D341Med (cell line): ENCODE measurements around the gene ARGFX.
"Not testable (repeated sequence)": the region's sequence is repeated elsewhere in the genome, so short reads cannot be mapped to it uniquely, and the experiment has no call there.

Experiments
- DNase-seq: peaks from one replicate; pipeline ENCODE4 v3.0.0; 2012; ENCODE audit warnings: low spot score

The ARGFX gene

DNA sequence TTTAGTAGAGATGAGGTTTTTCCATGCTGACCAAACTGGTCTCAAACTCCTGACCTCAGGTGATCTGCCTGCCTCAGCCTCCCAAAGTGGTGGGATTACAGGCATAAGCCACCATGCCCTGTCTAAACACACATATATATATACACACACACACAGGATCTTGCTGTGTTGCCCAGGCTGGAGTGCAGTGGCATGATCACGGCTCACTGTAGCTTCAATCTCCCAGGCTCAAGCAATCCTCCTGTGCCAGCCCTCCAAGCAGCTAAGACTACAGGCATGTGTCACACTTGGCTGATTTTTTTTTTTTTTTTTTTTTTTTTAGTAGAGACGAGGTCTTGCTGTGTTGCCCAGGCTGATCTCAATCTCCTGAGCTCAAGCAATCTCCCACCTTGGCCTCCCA lies 32.2 kb downstream of the ARGFX start:
- DNase-seq = not testable (repeated sequence)

DNA sequence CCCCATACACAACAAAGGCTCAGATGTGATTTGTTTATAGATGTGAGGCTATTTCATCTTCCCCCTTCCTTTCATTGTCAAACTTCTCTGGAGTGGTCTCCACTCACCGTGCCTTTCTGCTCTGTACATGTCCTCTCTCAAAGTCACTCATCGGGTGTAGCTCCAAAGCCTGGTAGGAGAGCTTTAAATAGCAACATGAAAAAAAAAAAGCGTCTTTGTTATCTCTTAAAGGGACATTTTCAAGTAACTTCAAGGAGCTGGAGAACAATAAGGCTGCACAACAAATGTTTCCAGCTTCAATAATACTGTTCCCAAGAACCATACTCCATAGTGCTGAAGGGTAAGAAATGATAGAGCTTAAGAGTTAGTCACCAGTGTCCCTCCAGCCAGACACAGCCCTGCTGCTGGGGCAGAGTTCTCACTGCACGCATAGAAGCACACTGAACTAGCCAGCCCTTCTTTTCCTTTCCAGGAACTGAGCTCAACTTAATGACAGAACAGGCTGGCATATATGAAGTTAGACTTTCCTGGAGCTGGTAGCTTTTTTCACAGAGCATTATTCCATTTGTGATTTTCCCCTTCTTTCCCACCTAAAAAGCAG lies 33.6 kb downstream of the ARGFX start:
- DNase-seq = no peak

DNA sequence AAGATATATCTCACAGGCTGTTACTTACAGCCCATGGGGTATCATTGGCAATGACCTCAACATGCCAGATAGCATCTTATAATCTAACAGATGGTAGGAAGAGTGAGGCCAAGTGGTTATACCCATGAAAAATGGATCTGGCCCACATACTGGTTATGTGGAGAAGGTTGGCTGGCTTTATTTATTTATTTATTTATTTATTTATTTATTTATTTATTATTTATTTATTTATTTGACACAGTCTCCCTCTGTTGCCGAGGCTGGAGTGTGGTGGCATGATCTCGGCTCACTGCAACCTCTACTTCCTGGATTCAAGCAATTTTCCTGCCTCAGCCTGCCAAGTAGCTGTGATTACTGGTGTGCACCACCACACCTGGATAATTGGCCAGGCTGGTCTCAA lies 37.0 kb downstream of the ARGFX start:
- DNase-seq = no peak

DNA sequence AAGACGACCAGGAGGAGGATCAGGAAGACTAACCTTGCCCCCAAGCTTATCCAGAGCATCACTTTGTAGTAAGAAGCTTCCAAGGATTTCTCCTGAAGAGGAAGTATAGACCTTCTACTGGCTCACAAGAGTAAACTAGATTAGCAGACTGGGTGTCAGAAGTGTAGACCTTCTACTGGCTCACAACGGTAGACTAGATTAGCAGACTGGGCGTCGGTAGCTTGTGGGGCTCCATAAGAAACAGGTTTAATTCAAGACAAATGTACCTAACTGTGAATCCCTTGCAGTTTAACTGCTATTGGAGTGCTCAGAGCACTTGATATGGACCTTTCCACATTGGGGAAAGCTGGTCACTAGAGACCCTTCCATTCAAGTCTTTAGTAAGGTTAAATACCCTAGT lies 38.4 kb downstream of the ARGFX start:
- DNase-seq = no peak
